22Rv1 (cell line): Measurements from ENCODE around the gene COL6A2.

Experiments used
- CTCF ChIP-seq: fragments of 450-650 bp; IDR thresholded peaks from 2 replicates; pipeline ENCODE4 v1.5.1; 2017; ENCODE audit warnings: mild to moderate bottlenecking
- ZFX ChIP-seq: fragments of 450-650 bp; IDR thresholded peaks from 2 replicates; pipeline ENCODE4 v1.6.1; 2017; ENCODE audit warnings: antibody characterized with exemption, borderline replicate concordance

- TF ChIP-seq CTCF (no peak), ZFX (no peak)
Measured at GRCh38 chr21:46119637-46120271, 21.8 kb downstream of the COL6A2 start.
